H1 (cell line): ENCODE results near the gene VIPR2. TPM values are rescaled to one million over a fixed set of nuclear protein-coding genes. Genes with fewer than 3 reads are reported as not detected.

Experiments used
- CTCF ChIA-PET: fragments of 300-600 bp; sonication (Branson Sonifier 250); formaldehyde crosslinking; loops from one replicate; lab custom pipeline; 2021; ENCODE audit not compliant: partially characterized antibody; lab: Charles Lee
- POLR2A ChIA-PET: fragments of 300-600 bp; sonication (Branson Sonifier 250); formaldehyde crosslinking; loops from one replicate; lab custom pipeline; 2021; ENCODE audit warnings: inconsistent platforms; ENCODE audit not compliant: partially characterized antibody; lab: Charles Lee
- DNase-seq, 2 experiments: peaks; one replicate each; pipeline versions ENCODE4 v3.0.0 to v3.0.0-alpha.2; 2010 to 2022; ENCODE audit warnings: low spot score in 2 of 2, low read depth in 1 of 2, mixed read lengths in 1 of 2
- FAIRE-seq: peaks from 2 replicates; lab custom pipeline; 2011; peaks lifted over from hg19 to GRCh38; lab: Jason Lieb, UNC
- H2AFZ ChIP-seq: 2 replicates; pipeline ENCODE4 v1.8.1; 2012; ENCODE audit warnings: low read length, inconsistent platforms
- H2AK5ac ChIP-seq: 2 replicates; pipeline ENCODE4 v1.6.1; 2013; ENCODE audit warnings: low read depth, low read length
- H2BK120ac ChIP-seq: replicated peaks from 2 replicates; pipeline ENCODE3; 2013; ENCODE audit warnings: low read depth, low read length, inconsistent platforms
- H2BK12ac ChIP-seq: 2 replicates; pipeline ENCODE4 v1.6.1; 2013; ENCODE audit warnings: low read depth, low read length
- H2BK15ac ChIP-seq: 2 replicates; pipeline ENCODE4 v1.6.1; 2013; ENCODE audit warnings: low read length
- H2BK20ac ChIP-seq: 2 replicates; pipeline ENCODE4 v1.6.1; 2013; ENCODE audit warnings: low read length
- H2BK5ac ChIP-seq: 2 replicates; pipeline ENCODE4 v1.6.1; 2013; ENCODE audit warnings: low read depth, low read length
- H3K14ac ChIP-seq: 2 replicates; pipeline ENCODE4 v1.6.1; 2013; ENCODE audit warnings: inconsistent platforms; ENCODE audit not compliant: insufficient read length
- H3K18ac ChIP-seq: 2 replicates; pipeline ENCODE4 v1.6.1; 2013; ENCODE audit warnings: low read length; ENCODE audit errors: extremely low read depth
- H3K23ac ChIP-seq: 2 replicates; pipeline ENCODE4 v1.6.1; 2013; ENCODE audit warnings: inconsistent platforms; ENCODE audit not compliant: insufficient read length
- H3K23me2 ChIP-seq: 2 replicates; pipeline ENCODE4 v1.6.1; 2013; ENCODE audit warnings: low read depth, low read length
- H3K27ac ChIP-seq: 2 replicates; pipeline ENCODE4 v1.6.1; 2011; ENCODE audit warnings: low read depth, low read length, inconsistent platforms
- H3K27me3 ChIP-seq, 4 experiments: replicated peaks in 1 of 4; 1 replicate in 1 of 4; 2 replicates in 3 of 4; pipeline versions ENCODE4 v1.6.1 to v1.8.1; 2011 to 2013; ENCODE audit warnings: low read length in 3 of 4, mild to moderate bottlenecking in 3 of 4, inconsistent platforms in 2 of 4, mixed read lengths in 2 of 4, moderate library complexity in 1 of 4; ENCODE audit not compliant: control insufficient read depth in 3 of 4, insufficient read depth in 3 of 4; ENCODE audit errors: extremely low read depth in 1 of 4
- H3K36me3 ChIP-seq, 4 experiments: 2 replicates each; pipeline versions ENCODE4 v1.6.1 to v1.8.1; 2011 to 2013; ENCODE audit warnings: mild to moderate bottlenecking in 4 of 4, low read length in 3 of 4, moderate library complexity in 2 of 4, control low read depth in 1 of 4, inconsistent platforms in 1 of 4; ENCODE audit not compliant: insufficient read depth in 4 of 4, control insufficient read depth in 2 of 4
- H3K4ac ChIP-seq: replicated peaks from 2 replicates; pipeline ENCODE3; 2013; ENCODE audit warnings: low read length, low read depth, mixed read lengths, inconsistent platforms; ENCODE audit not compliant: insufficient read length
- H3K4me1 ChIP-seq, 4 experiments: replicated peaks in 1 of 4; 1 replicate in 1 of 4; 2 replicates in 3 of 4; pipeline versions ENCODE4 v1.6.1 to v1.8.1; 2011 to 2013; ENCODE audit warnings: low read length in 3 of 4, inconsistent platforms in 2 of 4, mixed read lengths in 1 of 4; ENCODE audit not compliant: insufficient read depth in 4 of 4, control insufficient read depth in 3 of 4
- H3K4me2 ChIP-seq, 2 experiments: 2 replicates each; pipeline versions ENCODE4 v1.6.1 to v1.8.1; 2011 to 2013; ENCODE audit warnings: low read depth in 2 of 2, low read length in 2 of 2, control low read depth in 1 of 2, inconsistent platforms in 1 of 2, mild to moderate bottlenecking in 1 of 2; ENCODE audit not compliant: insufficient read depth in 1 of 2
- H3K4me3 ChIP-seq, 4 experiments: fragments of 200-600, 300-600 bp in 1 of 4; sonication (generic), shearing (Covaris generic), sonication (Bioruptor Twin) in 1 of 4; 2 replicates each; pipeline versions ENCODE4 v1.5.1 to v1.8.1; 2011 to 2016; ENCODE audit warnings: low read length in 4 of 4, low read depth in 3 of 4, control low read depth in 2 of 4, inconsistent platforms in 2 of 4, mild to moderate bottlenecking in 2 of 4, mixed read lengths in 1 of 4, moderate library complexity in 1 of 4; ENCODE audit not compliant: insufficient read depth in 2 of 4; ENCODE audit errors: extremely low read depth in 1 of 4
- H3K56ac ChIP-seq: replicated peaks from 2 replicates; pipeline ENCODE3; 2013; ENCODE audit warnings: low read depth, mild to moderate bottlenecking, mixed read lengths, low read length, inconsistent platforms; ENCODE audit not compliant: insufficient read length
- H3K79me1 ChIP-seq: 2 replicates; pipeline ENCODE4 v1.6.1; 2013; ENCODE audit warnings: low read depth, low read length, control low read depth
- H3K79me2 ChIP-seq, 2 experiments: 2 replicates each; pipeline versions ENCODE4 v1.6.1 to v1.8.1; 2012 to 2013; ENCODE audit warnings: low read length in 2 of 2, mild to moderate bottlenecking in 2 of 2, inconsistent platforms in 1 of 2; ENCODE audit not compliant: insufficient read depth in 2 of 2, control insufficient read depth in 1 of 2
- H3K9ac ChIP-seq, 4 experiments: replicated peaks in 1 of 4; 1 replicate in 1 of 4; 2 replicates in 3 of 4; pipeline versions ENCODE4 v1.6.1 to v1.8.1; 2011 to 2013; ENCODE audit warnings: low read depth in 3 of 4, low read length in 3 of 4, control low read depth in 2 of 4, mild to moderate bottlenecking in 2 of 4, moderate library complexity in 2 of 4, inconsistent platforms in 1 of 4; ENCODE audit errors: extremely low read depth in 1 of 4
- H3K9me3 ChIP-seq, 2 experiments: 2 replicates each; pipeline versions ENCODE4 v1.6.1 to v1.8.1; 2012 to 2013; ENCODE audit warnings: mild to moderate bottlenecking in 2 of 2, moderate library complexity in 2 of 2, control low read depth in 1 of 2, inconsistent platforms in 1 of 2, low read depth in 1 of 2, low read length in 1 of 2, mixed read lengths in 1 of 2; ENCODE audit not compliant: insufficient read depth in 2 of 2
- H4K20me1 ChIP-seq, 2 experiments: replicated peaks in 1 of 2; 2 replicates each; pipeline versions ENCODE3 to v1.8.1; 2011 to 2013; ENCODE audit warnings: inconsistent platforms in 2 of 2, low read length in 2 of 2, mild to moderate bottlenecking in 1 of 2; ENCODE audit not compliant: insufficient read depth in 2 of 2, control insufficient read depth in 1 of 2
- H4K5ac ChIP-seq: 2 replicates; pipeline ENCODE4 v1.6.1; 2013; ENCODE audit warnings: low read length, low read depth, mixed read lengths, inconsistent platforms; ENCODE audit not compliant: insufficient read length
- H4K8ac ChIP-seq: 2 replicates; pipeline ENCODE4 v1.8.0; 2013; ENCODE audit warnings: mild to moderate bottlenecking, moderate library complexity, low read length, inconsistent platforms; ENCODE audit not compliant: insufficient read depth; ENCODE audit errors: extremely low read depth
- H4K91ac ChIP-seq: replicated peaks from 2 replicates; pipeline ENCODE3; 2013; ENCODE audit warnings: low read length, mixed read lengths, inconsistent platforms; ENCODE audit not compliant: insufficient read length
- ASH2L ChIP-seq: fragments of 200-600, 300-600 bp; sonication (generic); IDR thresholded peaks from one replicate; pipeline ENCODE4 v1.7.1; 2017; ENCODE audit warnings: low read length
- BRCA1 ChIP-seq: IDR thresholded peaks from 2 replicates; pipeline ENCODE4 v1.6.1; 2012; ENCODE audit warnings: low read depth, low read length, improper control_type of control experiment
- CREB1 ChIP-seq: IDR thresholded peaks from 2 replicates; pipeline ENCODE4 v1.6.1; 2012; ENCODE audit warnings: inconsistent platforms
- EZH2 ChIP-seq: fragments of 200-600 bp; sonication (generic); IDR thresholded peaks from 2 replicates; pipeline ENCODE4 v1.7.1; 2012; ENCODE audit warnings: low read depth, mild to moderate bottlenecking, moderate library complexity, low read length, inconsistent platforms; ENCODE audit not compliant: severe bottlenecking
- FOSL1 ChIP-seq: IDR thresholded peaks from 2 replicates; pipeline ENCODE4 v1.6.1; 2011; ENCODE audit warnings: mild to moderate bottlenecking, low read depth, low read length, moderate library complexity; ENCODE audit not compliant: insufficient read depth
- GABPA ChIP-seq: IDR thresholded peaks from 2 replicates; pipeline ENCODE4 v1.6.1; 2011; ENCODE audit warnings: mild to moderate bottlenecking, low read length, moderate library complexity, borderline replicate concordance; ENCODE audit not compliant: insufficient read depth
- PHF8 ChIP-seq: fragments of 200-600 bp; sonication (generic); conservative IDR thresholded peaks from 2 replicates; pipeline ENCODE4 v1.7.1; 2012; ENCODE audit warnings: low read depth, mild to moderate bottlenecking, inconsistent platforms, low read length, moderate library complexity
- POLR2AphosphoS5 ChIP-seq: IDR thresholded peaks from 2 replicates; pipeline ENCODE4 v1.6.1; 2011; ENCODE audit warnings: low read depth, low read length
- POU5F1 ChIP-seq: IDR thresholded peaks from 2 replicates; pipeline ENCODE4 v1.6.1; 2011; ENCODE audit warnings: low read depth, mild to moderate bottlenecking, low read length, moderate library complexity
- SIRT6 ChIP-seq: IDR thresholded peaks from one replicate; pipeline ENCODE4 v1.7.1; 2012; ENCODE audit warnings: low read length, inconsistent platforms
- SUZ12 ChIP-seq: fragments of 200-600 bp; sonication (generic); IDR thresholded peaks from 2 replicates; pipeline ENCODE4 v1.6.1; 2012; ENCODE audit warnings: mild to moderate bottlenecking, inconsistent platforms, low read length, moderate library complexity, mixed read lengths
- WGBS, 2 experiments: shearing (Covaris generic) in 1 of 2; methylation state at CpG; one replicate each; pipeline versions ENCODE4 v1.1.6 to v1.1.7; 2013 to 2015; ENCODE audit warnings: low lambda C conversion rate in 2 of 2, mixed read lengths in 2 of 2, inconsistent platforms in 1 of 2, low coverage in 1 of 2, missing lambda C conversion rate in 1 of 2; ENCODE audit not compliant: insufficient replicate concordance in 2 of 2, insufficient coverage in 1 of 2, insufficient read length in 1 of 2; ENCODE audit errors: extremely low coverage in 1 of 2, missing lambda C conversion rate in 1 of 2; 5-methylcytosine and 5-hydroxymethylcytosine counted together
- polyA plus RNA-seq, 7 experiments: library from polyadenylated mRNA; depleted of rRNA in 3 of 7; stranded (reverse) in 5 of 7; unstranded in 2 of 7; fragments of >200 nt in 5 of 7; fragments of 200-250 nt in 2 of 7; gene quantifications; 1 replicate in 5 of 7; 2 replicates in 1 of 7; 4 replicates in 1 of 7; pipeline versions ENCODE4 v1.2.1 to v1.2.3, GENCODE V29; 2011 to 2013; ENCODE audit warnings: missing spikeins in 2 of 7, mixed read lengths in 2 of 7
- total RNA-seq: library from RNA; stranded (reverse); fragmentation: NEBNext Ultra II Directional; extraction: Animal tissue kit (Norgen Biotek cat#: 25700); gene quantifications from 2 replicates; pipeline ENCODE4 v1.2.1, GENCODE V29; 2021
- TF ChIP-seq, protein P1 (sequence below), 3 experiments: IDR thresholded peaks; 1 replicate in 2 of 3; 2 replicates in 1 of 3; pipeline versions ENCODE4 v1.5.1 to v1.6.1; 2011; ENCODE audit warnings: low read length in 3 of 3, mild to moderate bottlenecking in 3 of 3, inconsistent platforms in 2 of 3, low read depth in 1 of 3, moderate library complexity in 1 of 3; ENCODE audit not compliant: insufficient read depth in 1 of 3; ENCODE audit errors: control extremely low read depth in 1 of 3

VIPR2 gene
- total and polyA plus RNA-seq, 2 of the 8 experiments (the other 6 are each of a cell fraction or from before 2014, with no cell fraction given): 2.4 to 6.3 TPM

DNA sequence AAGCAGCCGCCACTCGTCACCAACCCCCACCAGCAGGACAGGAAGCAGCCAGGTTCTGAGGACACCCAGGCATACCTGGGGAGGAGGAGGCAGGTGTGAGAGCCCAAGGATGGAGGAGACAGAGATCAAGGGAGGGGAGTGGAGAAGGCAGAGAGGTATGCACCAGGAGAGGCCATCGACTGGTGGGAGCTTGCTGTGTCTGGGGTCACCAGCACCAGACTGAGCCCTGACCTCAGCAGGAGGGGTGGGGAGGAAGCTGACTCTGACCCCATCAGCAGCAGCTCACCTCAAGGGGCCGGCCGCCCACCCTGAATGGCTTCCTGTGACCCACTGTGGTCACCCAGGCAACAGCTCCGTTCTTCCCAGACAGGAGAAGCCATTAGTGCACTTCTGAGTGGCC lies 7.8 kb downstream of the VIPR2 start:
- H4K8ac ChIP-seq: no peak overlapping the region
- ChIA-PET CTCF (interaction anchor here (1.2 to 1.4 kb wide), 2 partner anchors 18 to 160 kb away, joined by 3 to 5 read pairs; no protein-coding TSS in a partner anchor), POLR2A (no interaction called here)
- H3K23ac ChIP-seq: no peak overlapping the region
- 0 out of 7 replicates have a peak overlapping the region, but pooled peaks of 1 of the 4 experiments have one; percentile 1 for H3K9ac ChIP-seq
- H3K4me1 ChIP-seq: peaks cover 4 to 20% (median 15%) of the 10 kb centered on the region in 4 experiments
- no peak overlapping the region for H3K4me2 ChIP-seq
- peaks cover 0 to 17% (median 1%) of the 10 kb centered on the region in 4 experiments; a peak in 4 of 8 replicates for H3K36me3 ChIP-seq
- H3K27ac ChIP-seq: no peak overlapping the region
- H2BK5ac ChIP-seq: no peak overlapping the region
- peaks cover 0 to 3% of the 10 kb centered on the region in 2 experiments; a peak in 1 of 4 replicates for H3K9me3 ChIP-seq
- H4K20me1 ChIP-seq: no peaks in the 10 kb centered on the region
- no peak overlapping the region for H2AK5ac ChIP-seq
- H3K79me1 ChIP-seq: no peaks in the 10 kb centered on the region
- H3K18ac ChIP-seq: no peak overlapping the region
- no peak for DNase-seq
- no peak overlapping the region for H4K5ac ChIP-seq
- FAIRE-seq: no peak
- H3K56ac ChIP-seq: no peak overlapping the region
- peak overlapping the region; percentile 75; the same call in 1 of the 2 replicates for H2BK12ac ChIP-seq
- no peak overlapping the region for H2AFZ ChIP-seq
- WGBS, 2 experiments: 87% methylated on average over 6 of the region's 6 CpGs; no CpG with 5 or more reads in 1 of the 2 experiments
- H3K4ac ChIP-seq: peak overlapping the region; percentile 82
- no peak overlapping the region for H3K4me3 ChIP-seq
- no peaks in the 10 kb centered on the region for H3K23me2 ChIP-seq
- no peaks in the 10 kb centered on the region for H3K79me2 ChIP-seq
- no peak overlapping the region for H2BK120ac ChIP-seq
- H2BK20ac ChIP-seq: no peak overlapping the region
- H3K14ac ChIP-seq: no peak overlapping the region
- H3K27me3 ChIP-seq: no peaks in the 10 kb centered on the region
- H4K91ac ChIP-seq: no peak overlapping the region
- H2BK15ac ChIP-seq: no peak overlapping the region
- no peak for TF ChIP-seq SUZ12
- no peak for TF ChIP-seq BRCA1
- no peak for TF ChIP-seq POLR2AphosphoS5
- no peak for TF ChIP-seq ASH2L
- TF ChIP-seq POU5F1: no peak
- no peak for TF ChIP-seq CREB1
- no peak for TF ChIP-seq GABPA
- TF ChIP-seq SIRT6: no peak
- no peak for TF ChIP-seq EZH2
- TF ChIP-seq FOSL1: no peak
- TF ChIP-seq, protein P1, sequence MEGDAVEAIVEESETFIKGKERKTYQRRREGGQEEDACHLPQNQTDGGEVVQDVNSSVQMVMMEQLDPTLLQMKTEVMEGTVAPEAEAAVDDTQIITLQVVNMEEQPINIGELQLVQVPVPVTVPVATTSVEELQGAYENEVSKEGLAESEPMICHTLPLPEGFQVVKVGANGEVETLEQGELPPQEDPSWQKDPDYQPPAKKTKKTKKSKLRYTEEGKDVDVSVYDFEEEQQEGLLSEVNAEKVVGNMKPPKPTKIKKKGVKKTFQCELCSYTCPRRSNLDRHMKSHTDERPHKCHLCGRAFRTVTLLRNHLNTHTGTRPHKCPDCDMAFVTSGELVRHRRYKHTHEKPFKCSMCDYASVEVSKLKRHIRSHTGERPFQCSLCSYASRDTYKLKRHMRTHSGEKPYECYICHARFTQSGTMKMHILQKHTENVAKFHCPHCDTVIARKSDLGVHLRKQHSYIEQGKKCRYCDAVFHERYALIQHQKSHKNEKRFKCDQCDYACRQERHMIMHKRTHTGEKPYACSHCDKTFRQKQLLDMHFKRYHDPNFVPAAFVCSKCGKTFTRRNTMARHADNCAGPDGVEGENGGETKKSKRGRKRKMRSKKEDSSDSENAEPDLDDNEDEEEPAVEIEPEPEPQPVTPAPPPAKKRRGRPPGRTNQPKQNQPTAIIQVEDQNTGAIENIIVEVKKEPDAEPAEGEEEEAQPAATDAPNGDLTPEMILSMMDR (IDR thresholded peaks at IDR 0.05; ENCODE audit: control extremely low read depth in 1 of 3, insufficient read depth in 1 of 3, low read depth in 1 of 3, low read length in 3 of 3): no peak
- TF ChIP-seq PHF8: no peak
